HEK293 (cell line): Measurements from ENCODE around the gene SNCAIP.
A peak's percentile ranks its signal among the peaks of the same experiment; 100 is the strongest.

Source experiments
- CTCF ChIA-PET: fragments of 350-600 bp; formaldehyde crosslinking; extraction: SDS; loops from one replicate; lab custom pipeline; 2021; ENCODE audit warnings: antibody characterized with exemption; lab: Yijun Ruan, JAX
- POLR2A ChIA-PET: fragments of 300-600 bp; formaldehyde crosslinking; extraction: SDS; loops from one replicate; lab custom pipeline; 2020; ENCODE audit warnings: antibody characterized with exemption, inconsistent platforms; lab: Yijun Ruan, JAX
- H3K27ac ChIP-seq: fragments of 200-500 bp; sonication (Bioruptor generic); 2 replicates; pipeline ENCODE4 v1.5.1; 2014; ENCODE audit warnings: low read depth, low read length, control low read depth, inconsistent platforms; ENCODE audit errors: extremely low read depth
- H3K36me3 ChIP-seq, 2 experiments: fragments of 200-500 bp in 1 of 2; sonication (Bioruptor generic) in 1 of 2; 1 replicate in 1 of 2; 2 replicates in 1 of 2; pipeline ENCODE4 v1.5.1; 2014 to 2017; ENCODE audit warnings: inconsistent platforms in 2 of 2, low read length in 2 of 2; ENCODE audit not compliant: control insufficient read depth in 2 of 2, insufficient read depth in 1 of 2
- H3K4me1 ChIP-seq: fragments of 200-500 bp; sonication (Bioruptor generic); 2 replicates; pipeline ENCODE4 v1.5.1; 2014; ENCODE audit warnings: mild to moderate bottlenecking, low read length, inconsistent platforms; ENCODE audit not compliant: control insufficient read depth, insufficient read depth
- H3K4me3 ChIP-seq: 2 replicates; pipeline ENCODE4 v1.5.1; 2011; ENCODE audit warnings: low read depth, mild to moderate bottlenecking, control low read depth, low read length, moderate library complexity
- H3K9me3 ChIP-seq: fragments of 200-500 bp; sonication (Bioruptor generic); 2 replicates; pipeline ENCODE4 v1.5.1; 2014; ENCODE audit warnings: low read depth, low read length, inconsistent platforms; ENCODE audit not compliant: control insufficient read depth, insufficient read depth
- BCL6B ChIP-seq: fragments of 450-650 bp; formaldehyde crosslinking; IDR thresholded peaks from 2 replicates; pipeline ENCODE4 v1.5.1; 2017; ENCODE audit warnings: missing biosample characterization, missing genetic modification characterization
- EGR2 ChIP-seq: fragments of 450-650 bp; formaldehyde crosslinking; IDR thresholded peaks from 2 replicates; pipeline ENCODE4 v1.5.1; 2016; ENCODE audit warnings: low read depth, missing biosample characterization, missing genetic modification characterization
- KLF8 ChIP-seq: fragments of 450-650 bp; formaldehyde crosslinking; IDR thresholded peaks from 2 replicates; pipeline ENCODE4 v1.5.1; 2016; ENCODE audit warnings: missing biosample characterization, missing genetic modification characterization
- ZBTB1 ChIP-seq: fragments of 450-650 bp; formaldehyde crosslinking; IDR thresholded peaks from 2 replicates; pipeline ENCODE4 v1.5.1; 2016; ENCODE audit warnings: missing biosample characterization, missing genetic modification characterization
- ZBTB21 ChIP-seq: fragments of 450-650 bp; formaldehyde crosslinking; IDR thresholded peaks from 2 replicates; pipeline ENCODE4 v1.5.1; 2017; ENCODE audit warnings: missing biosample characterization, missing genetic modification characterization
- ZFHX2 ChIP-seq: fragments of 450-650 bp; formaldehyde crosslinking; conservative IDR thresholded peaks from 2 replicates; pipeline ENCODE4 v1.5.1; 2016; ENCODE audit warnings: missing biosample characterization, missing genetic modification characterization
- ZIC2 ChIP-seq: fragments of 450-650 bp; formaldehyde crosslinking; IDR thresholded peaks from 2 replicates; pipeline ENCODE4 v1.5.1; 2016; ENCODE audit warnings: missing biosample characterization, missing genetic modification characterization
- ZNF133 ChIP-seq: fragments of 450-650 bp; formaldehyde crosslinking; IDR thresholded peaks from 2 replicates; pipeline ENCODE4 v1.5.1; 2016; ENCODE audit warnings: missing biosample characterization, missing genetic modification characterization
- ZNF26 ChIP-seq: fragments of 450-650 bp; formaldehyde crosslinking; IDR thresholded peaks from 2 replicates; pipeline ENCODE4 v1.5.1; 2016; ENCODE audit warnings: missing biosample characterization, missing genetic modification characterization
- ZNF292 ChIP-seq: fragments of 450-650 bp; formaldehyde crosslinking; IDR thresholded peaks from 2 replicates; pipeline ENCODE4 v1.5.1; 2016; ENCODE audit warnings: low read depth, missing biosample characterization, missing genetic modification characterization, borderline replicate concordance
- ZNF341 ChIP-seq: fragments of 450-650 bp; formaldehyde crosslinking; IDR thresholded peaks from 2 replicates; pipeline ENCODE4; 2016; ENCODE audit warnings: low read depth, missing biosample characterization, missing genetic modification characterization
- ZNF37A ChIP-seq: fragments of 450-650 bp; IDR thresholded peaks from 2 replicates; pipeline ENCODE4 v1.5.1; 2018; ENCODE audit warnings: missing biosample characterization, missing genetic modification characterization
- ZNF394 ChIP-seq: fragments of 450-650 bp; formaldehyde crosslinking; IDR thresholded peaks from 2 replicates; pipeline ENCODE4 v1.5.1; 2016; ENCODE audit warnings: missing biosample characterization, missing genetic modification characterization, mild to moderate bottlenecking, moderate library complexity, borderline replicate concordance
- ZNF404 ChIP-seq: fragments of 450-650 bp; formaldehyde crosslinking; IDR thresholded peaks from 2 replicates; pipeline ENCODE4 v1.5.1; 2017; ENCODE audit warnings: missing biosample characterization, missing genetic modification characterization
- ZNF433 ChIP-seq: fragments of 450-650 bp; formaldehyde crosslinking; IDR thresholded peaks from 2 replicates; pipeline ENCODE4 v1.5.1; 2016; ENCODE audit warnings: missing biosample characterization, missing genetic modification characterization, low read depth
- ZNF514 ChIP-seq: fragments of 450-650 bp; formaldehyde crosslinking; IDR thresholded peaks from 2 replicates; pipeline ENCODE4 v1.5.1; 2016; ENCODE audit warnings: missing biosample characterization, missing genetic modification characterization
- ZNF596 ChIP-seq: fragments of 450-650 bp; IDR thresholded peaks from 2 replicates; pipeline ENCODE4 v1.5.0; 2018; ENCODE audit warnings: missing biosample characterization, mild to moderate bottlenecking, missing genetic modification characterization, moderate library complexity
- ZNF704 ChIP-seq: fragments of 450-650 bp; formaldehyde crosslinking; IDR thresholded peaks from 2 replicates; pipeline ENCODE4 v1.5.1; 2016; ENCODE audit warnings: missing biosample characterization, missing genetic modification characterization
- ZSCAN5A ChIP-seq: fragments of 450-650 bp; formaldehyde crosslinking; IDR thresholded peaks from 2 replicates; pipeline ENCODE4 v1.5.1; 2016; ENCODE audit warnings: missing biosample characterization, missing genetic modification characterization

SNCAIP gene

GRCh38 chr5:122463221-122463620 lies 151.2 kb downstream of the SNCAIP start:
- H3K27ac ChIP-seq, result no peak overlapping the region
- POLR2A ChIA-PET, result no interaction called here
- CTCF ChIA-PET, result interaction anchor here (1.0 to 1.6 kb wide), 2 partner anchors 35 to 267 kb away, joined by 4 to 7 read pairs; no protein-coding TSS in a partner anchor

GRCh38 chr5:122464191-122464590 lies 152.2 kb downstream of the SNCAIP start:
- Histone ChIP-seq H3K4me3 (no peak overlapping the region), H3K4me1 (peaks cover 8% of the 10 kb centered on the region; the same call in 1 of the 2 replicates), H3K36me3 (peaks cover 0 to 3% of the 10 kb centered on the region in 2 experiments; a peak in 1 of 3 replicates), H3K9me3 (no peaks in the 10 kb centered on the region), H3K27ac (no peak overlapping the region)
- TF ChIP-seq ZBTB21 (no peak), ZNF394 (no peak), ZNF596 (tag by site-specific recombination) (no peak), EGR2 (tag by site-specific recombination) (no peak), ZNF37A (tag by site-specific recombination) (no peak), ZNF514 (no peak), ZSCAN5A (tag by site-specific recombination) (no peak), ZNF704 (tag by site-specific recombination) (no peak), ZBTB1 (tag by site-specific recombination) (no peak)
- CTCF ChIA-PET, result interaction anchor here (0.6 to 1.0 kb wide), 3 partner anchors 10 to 699 kb away, joined by 3 to 4 read pairs (median 3); no protein-coding TSS in a partner anchor
- POLR2A ChIA-PET, result no interaction called here

More at GRCh38 chr5:122463221-122463620, 151.2 kb downstream of the SNCAIP start:
- TF ChIP-seq ZNF341 (tag by site-specific recombination) (no peak), ZNF433 (tag by site-specific recombination) (no peak), ZBTB21 (no peak), ZIC2 (tag by site-specific recombination) (no peak), BCL6B (tag by site-specific recombination) (no peak), ZNF404 (tag by site-specific recombination) (no peak), KLF8 (tag by site-specific recombination) (no peak), ZNF133 (tag by site-specific recombination) (no peak), ZNF292 (no peak)
- H3K4me3 ChIP-seq, result no peak overlapping the region
- H3K36me3 ChIP-seq, result peaks cover 0 to 3% of the 10 kb centered on the region in 2 experiments; a peak in 1 of 3 replicates
- peaks cover 8% of the 10 kb centered on the region; the same call in 1 of the 2 replicates for H3K4me1 ChIP-seq
- H3K9me3 ChIP-seq, result no peaks in the 10 kb centered on the region

- Histone ChIP-seq H3K9me3 (no peaks in the 10 kb centered on the region), H3K4me3 (no peak overlapping the region), H3K36me3 (peaks cover 0 to 3% of the 10 kb centered on the region in 2 experiments; a peak in 1 of 3 replicates), H3K4me1 (peaks cover 8% of the 10 kb centered on the region; the same call in 1 of the 2 replicates), H3K27ac (no peak overlapping the region)
- TF ChIP-seq ZFHX2 (tag by site-specific recombination) (peak; percentile 73), ZNF26 (tag by site-specific recombination) (no peak)
- ChIA-PET CTCF (no interaction called here), POLR2A (no interaction called here)
Measured at GRCh38 chr5:122465031-122465577, 153.1 kb downstream of the SNCAIP start.
